ENCODE measurements around the gene IFIH1.

The IFIH1 gene

GRCh38 chr2:162301877-162302276 is 16.6 kb downstream of the IFIH1 start:
- POLR2A ChIA-PET: no interaction called here
- no peak overlapping the region for H3K4me3 ChIP-seq (ENCODE audit: low read depth, low read length)
- TF ChIP-seq CTCF (IDR thresholded peaks at IDR 0.05; ENCODE audit: insufficient read depth, low read length, missing control alignments): no peak
- CTCF ChIA-PET: interaction anchor here (0.7 to 14.9 kb wide), 23 partner anchors 10 to 716 kb away, joined by 3 to 656 read pairs (median 5); partner anchors contain the start of genes GCG and IFIH1
- DNase-seq (ENCODE audit: low read depth, low spot score): no peak

GRCh38 chr2:162301151-162301804 is 17.2 kb downstream of the IFIH1 start:
- ChIA-PET CTCF (interaction anchor here (0.8 to 14.9 kb wide), 20 partner anchors 11 to 715 kb away, joined by 3 to 656 read pairs (median 8); partner anchors contain the start of genes FAP, GCG and IFIH1), POLR2A (no interaction called here)
- peak; percentile 14 for DNase-seq (ENCODE audit: low read depth, low spot score)
- no peak overlapping the region for H3K4me3 ChIP-seq (ENCODE audit: low read depth, low read length)
- TF ChIP-seq CTCF (IDR thresholded peaks at IDR 0.05; ENCODE audit: insufficient read depth, low read length, missing control alignments): peak; percentile 70

- POLR2A ChIA-PET: no interaction called here
- no peak for DNase-seq (ENCODE audit: low read depth, low spot score)
- no peak for TF ChIP-seq CTCF (IDR thresholded peaks at IDR 0.05; ENCODE audit: insufficient read depth, low read length, missing control alignments)
- CTCF ChIA-PET: interaction anchor here (0.9 to 14.9 kb wide), 21 partner anchors 8 to 718 kb away, joined by 3 to 656 read pairs (median 9); partner anchors contain the start of genes FAP, GCG and IFIH1
- no peak overlapping the region for H3K4me3 ChIP-seq (ENCODE audit: low read depth, low read length)
Measured at GRCh38 chr2:162300266-162300665, 18.2 kb downstream of the IFIH1 start.

- ChIA-PET POLR2A (interaction anchor here (1.0 kb wide), 2 partner anchors 56 to 64 kb away, joined by 3 to 4 read pairs; no protein-coding TSS in a partner anchor), CTCF (interaction anchor here (0.7 to 14.9 kb wide), 37 partner anchors 8 to 712 kb away, joined by 3 to 656 read pairs (median 7); partner anchors contain the start of genes FAP, GCG and IFIH1)
- TF ChIP-seq CTCF (IDR thresholded peaks at IDR 0.05; ENCODE audit: insufficient read depth, low read length, missing control alignments): no peak
- H3K4me3 ChIP-seq (ENCODE audit: low read depth, low read length): no peak overlapping the region
- no peak for DNase-seq (ENCODE audit: low read depth, low spot score)
Measured at GRCh38 chr2:162298669-162299335, 19.7 kb downstream of the IFIH1 start.

GRCh38 chr2:162297925-162298552 is 20.4 kb downstream of the IFIH1 start:
- CTCF ChIA-PET: interaction anchor here (0.7 to 14.9 kb wide), 42 partner anchors 9 to 712 kb away, joined by 3 to 656 read pairs (median 6); partner anchors contain the start of genes FAP, GCG and IFIH1
- peak; percentile 29 for DNase-seq (ENCODE audit: low read depth, low spot score)
- POLR2A ChIA-PET: interaction anchor here (0.6 to 1.0 kb wide), 4 partner anchors 56 to 100 kb away, joined by 3 to 4 read pairs (median 3); no protein-coding TSS in a partner anchor
- no peak overlapping the region for H3K4me3 ChIP-seq (ENCODE audit: low read depth, low read length)
- peak; percentile 55 for TF ChIP-seq CTCF (IDR thresholded peaks at IDR 0.05; ENCODE audit: insufficient read depth, low read length, missing control alignments)

Data from AG04449 (cell line).